ACC112 (cell line): ENCODE data around the gene AGFG2.
"Not testable (repeated sequence)": the region's sequence is repeated elsewhere in the genome, so short reads cannot be mapped to it uniquely, and the experiment has no call there.

Experiments used
- H2AFZ ChIP-seq: fragments of 200-600 bp; sonication (generic); one replicate; pipeline ENCODE4 v1.6.0; 2017; ENCODE audit warnings: antibody characterized with exemption, low read length; ENCODE audit not compliant: unreplicated experiment
- H3K27ac ChIP-seq: fragments of 200-600 bp; sonication (generic); 2 replicates; pipeline ENCODE4 v1.5.1; 2014; ENCODE audit warnings: low read depth, mild to moderate bottlenecking, antibody characterized with exemption, low read length, moderate library complexity
- H3K27me3 ChIP-seq: fragments of 200-600 bp; sonication (generic); 2 replicates; pipeline ENCODE4 v1.6.1; 2014; ENCODE audit warnings: mild to moderate bottlenecking, antibody characterized with exemption, low read length, moderate library complexity, mixed read lengths; ENCODE audit not compliant: insufficient read depth
- H3K36me3 ChIP-seq: fragments of 200-600 bp; sonication (generic); 2 replicates; pipeline ENCODE4 v1.6.1; 2016; ENCODE audit warnings: mild to moderate bottlenecking, antibody characterized with exemption, low read length, moderate library complexity, mixed read lengths; ENCODE audit not compliant: insufficient read depth
- H3K4me1 ChIP-seq: fragments of 200-600 bp; sonication (generic); one replicate; pipeline ENCODE4 v1.6.1; 2016; ENCODE audit warnings: low read length, mixed read lengths; ENCODE audit not compliant: insufficient read depth, unreplicated experiment, control insufficient read depth
- H3K4me3 ChIP-seq: fragments of 200-600 bp; sonication (generic); 2 replicates; pipeline ENCODE4 v1.5.1; 2014; ENCODE audit warnings: mild to moderate bottlenecking, low read depth, low read length
- H3K79me2 ChIP-seq: fragments of 200-600 bp; sonication (generic); one replicate; pipeline ENCODE4 v1.6.0; 2016; ENCODE audit warnings: low read length; ENCODE audit not compliant: control insufficient read depth, unreplicated experiment, insufficient read depth

Gene AGFG2

GRCh38 chr7:100521076-100521475, 17.9 kb upstream of the AGFG2 start:
- Histone ChIP-seq H3K4me1 (peaks cover 5% of the 10 kb centered on the region), H3K27ac (no peak overlapping the region), H2AFZ (no peak overlapping the region), H3K79me2 (no peaks in the 10 kb centered on the region), H3K27me3 (no peaks in the 10 kb centered on the region), H3K36me3 (no peaks in the 10 kb centered on the region), H3K4me3 (no peak overlapping the region)

- not testable (repeated sequence) for H3K79me2 ChIP-seq, H3K27me3 ChIP-seq, H2AFZ ChIP-seq, H3K27ac ChIP-seq, H3K36me3 ChIP-seq, H3K4me1 ChIP-seq, H3K4me3 ChIP-seq
Observed at GRCh38 chr7:100521909-100522593, 17.0 kb upstream of the AGFG2 start.

GRCh38 chr7:100523192-100523591, 15.8 kb upstream of the AGFG2 start:
- not testable (repeated sequence) for H3K27ac ChIP-seq

GRCh38 chr7:100528108-100528866, 10.7 kb upstream of the AGFG2 start:
- H2AFZ ChIP-seq, H3K36me3 ChIP-seq, H3K27ac ChIP-seq, H3K4me3 ChIP-seq, H3K4me1 ChIP-seq, H3K79me2 ChIP-seq, H3K27me3 ChIP-seq: not testable (repeated sequence)

More at GRCh38 chr7:100523192-100523591, 15.8 kb upstream of the AGFG2 start:
- not testable (repeated sequence) for H3K79me2 ChIP-seq, H3K36me3 ChIP-seq, H3K4me3 ChIP-seq, H2AFZ ChIP-seq, H3K4me1 ChIP-seq, H3K27me3 ChIP-seq

- H3K4me1 ChIP-seq = no peaks in the 10 kb centered on the region
- no peak overlapping the region for H3K4me3 ChIP-seq
- no peaks in the 10 kb centered on the region for H3K36me3 ChIP-seq
- no peaks in the 10 kb centered on the region for H3K27me3 ChIP-seq
- H3K79me2 ChIP-seq = no peaks in the 10 kb centered on the region
- no peak overlapping the region for H2AFZ ChIP-seq
- no peak overlapping the region for H3K27ac ChIP-seq
Observed at GRCh38 chr7:100532165-100533022, 6.6 kb upstream of the AGFG2 start.

GRCh38 chr7:100535982-100536381, 3.0 kb upstream of the AGFG2 start:
- H3K4me3 ChIP-seq, H3K27me3 ChIP-seq, H2AFZ ChIP-seq, H3K36me3 ChIP-seq, H3K27ac ChIP-seq, H3K4me1 ChIP-seq: not testable (repeated sequence)
- peaks cover 17% of the 10 kb centered on the region for H3K79me2 ChIP-seq

GRCh38 chr7:100536695-100537094, 2.3 kb upstream of the AGFG2 start:
- H3K4me1 ChIP-seq = peaks cover 11% of the 10 kb centered on the region
- H2AFZ ChIP-seq, H3K27ac ChIP-seq, H3K36me3 ChIP-seq, H3K27me3 ChIP-seq, H3K4me3 ChIP-seq: not testable (repeated sequence)
- H3K79me2 ChIP-seq = peaks cover 22% of the 10 kb centered on the region

- Histone ChIP-seq H3K4me3 (peak overlapping the region; percentile 77), H2AFZ (peak overlapping the region; percentile 70), H3K27ac (peak overlapping the region; percentile 18), H3K79me2 (peaks cover 33% of the 10 kb centered on the region), H3K36me3 (no peaks in the 10 kb centered on the region), H3K4me1 (peaks cover 12% of the 10 kb centered on the region), H3K27me3 (no peaks in the 10 kb centered on the region)
Observed at GRCh38 chr7:100538348-100538653, 702 bp upstream of the AGFG2 start.

GRCh38 chr7:100539436-100540006, 518 bp downstream of the AGFG2 start:
- Histone ChIP-seq H3K27ac (no peak overlapping the region), H3K36me3 (no peaks in the 10 kb centered on the region), H3K79me2 (peaks cover 43% of the 10 kb centered on the region), H3K4me3 (peak overlapping the region; percentile 93), H2AFZ (peak overlapping the region; percentile 63), H3K4me1 (peaks cover 24% of the 10 kb centered on the region), H3K27me3 (no peaks in the 10 kb centered on the region)

GRCh38 chr7:100540073-100540723, 1.2 kb downstream of the AGFG2 start:
- no peaks in the 10 kb centered on the region for H3K36me3 ChIP-seq
- H3K4me3 ChIP-seq = peak overlapping the region; percentile 93
- H3K79me2 ChIP-seq = peaks cover 43% of the 10 kb centered on the region
- H3K27ac ChIP-seq = no peak overlapping the region
- no peaks in the 10 kb centered on the region for H3K27me3 ChIP-seq
- H2AFZ ChIP-seq = no peak overlapping the region
- H3K4me1 ChIP-seq = peaks cover 30% of the 10 kb centered on the region
